Measurements from ENCODE around the gene HPS4.

The HPS4 gene

DNA sequence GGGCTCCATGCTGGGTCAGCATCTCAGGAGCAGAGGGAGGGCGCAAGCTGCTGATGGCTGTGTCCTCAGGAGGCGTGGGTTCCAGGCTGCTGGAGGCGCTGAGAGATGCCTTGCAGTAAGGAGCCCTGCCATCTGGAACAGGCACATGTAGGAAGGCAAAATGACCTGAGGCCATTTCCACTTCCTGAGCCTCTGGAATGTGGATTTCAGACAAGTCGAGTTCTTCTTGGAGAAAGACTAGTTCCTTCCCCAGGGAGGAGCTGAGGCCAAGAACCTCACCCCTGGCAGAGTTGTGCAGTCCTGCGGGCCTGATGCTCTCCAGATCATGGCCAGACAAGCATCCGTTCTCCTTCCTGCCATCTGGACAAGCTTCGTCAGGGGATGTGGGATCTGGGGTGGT, 19.3 kb downstream of the HPS4 start:
- DNase-seq (ENCODE audit: low spot score): no peak

DNA sequence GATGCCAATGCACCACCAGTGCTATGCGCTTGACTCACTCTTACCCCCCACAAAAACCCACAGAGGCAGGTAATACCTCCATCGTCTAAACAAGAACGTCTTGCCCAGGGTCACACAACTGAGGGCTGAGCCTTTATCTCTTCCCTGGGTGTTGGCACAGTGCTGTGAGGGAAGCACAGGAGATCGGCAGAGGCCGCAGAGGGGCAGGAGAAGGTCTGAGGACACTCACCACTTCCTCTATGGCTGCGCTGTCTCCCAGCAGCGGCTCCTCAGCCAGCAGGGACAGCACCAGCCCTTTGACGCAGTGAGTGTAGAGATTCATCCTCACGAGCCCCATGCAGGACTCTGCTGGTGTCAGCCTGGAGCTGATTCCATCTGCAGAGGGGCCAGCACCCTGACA, 19.9 kb downstream of the HPS4 start:
- DNase-seq (ENCODE audit: low spot score): no peak

DNA sequence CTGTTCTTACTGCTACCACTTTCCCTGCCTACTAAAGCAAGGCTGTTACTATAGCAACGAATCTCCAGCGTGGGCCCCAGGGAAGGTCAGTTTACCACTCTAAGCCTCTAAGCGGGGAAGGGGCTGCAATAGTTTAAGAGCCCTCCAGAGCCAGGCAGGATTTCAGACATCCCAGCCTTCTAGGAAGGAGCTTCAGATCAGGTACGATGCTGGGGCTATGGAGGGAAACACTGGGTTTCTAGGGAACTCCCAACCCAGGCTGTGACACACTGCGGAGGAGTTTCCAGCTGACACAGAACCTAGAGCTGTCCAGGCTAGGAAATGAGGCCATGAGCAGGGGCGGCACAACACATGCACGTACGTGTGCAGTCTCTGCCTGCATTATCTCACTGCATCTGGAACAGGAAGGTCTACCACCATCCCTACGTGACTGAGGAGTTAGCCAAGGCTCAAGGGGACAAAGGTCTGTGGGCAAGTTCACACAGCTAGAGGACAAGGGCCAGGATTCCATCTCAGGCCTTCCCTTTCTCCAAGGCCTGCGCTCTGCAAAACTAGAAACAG, 20.4 kb downstream of the HPS4 start:
- no peak for DNase-seq (ENCODE audit: low spot score)

DNA sequence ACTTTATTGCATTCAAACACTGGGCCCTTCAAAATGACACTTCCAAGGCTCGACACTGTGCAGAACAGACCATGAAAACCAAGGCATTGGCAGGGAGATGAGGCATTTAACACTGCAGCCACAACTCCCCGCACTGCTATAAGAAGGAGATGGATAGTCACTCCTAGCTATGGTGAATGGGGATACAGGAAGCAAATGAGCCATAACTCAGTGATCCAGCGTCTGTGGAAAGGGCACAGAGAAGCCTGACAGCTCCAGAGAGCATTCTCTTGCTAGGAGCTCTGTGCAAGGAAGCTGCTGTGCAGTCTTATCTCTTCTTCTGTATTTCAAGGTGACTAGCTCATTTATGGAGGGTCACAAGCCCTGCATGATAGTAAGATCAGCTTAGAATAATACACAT, 20.9 kb downstream of the HPS4 start:
- no peak for DNase-seq (ENCODE audit: low spot score)

DNA sequence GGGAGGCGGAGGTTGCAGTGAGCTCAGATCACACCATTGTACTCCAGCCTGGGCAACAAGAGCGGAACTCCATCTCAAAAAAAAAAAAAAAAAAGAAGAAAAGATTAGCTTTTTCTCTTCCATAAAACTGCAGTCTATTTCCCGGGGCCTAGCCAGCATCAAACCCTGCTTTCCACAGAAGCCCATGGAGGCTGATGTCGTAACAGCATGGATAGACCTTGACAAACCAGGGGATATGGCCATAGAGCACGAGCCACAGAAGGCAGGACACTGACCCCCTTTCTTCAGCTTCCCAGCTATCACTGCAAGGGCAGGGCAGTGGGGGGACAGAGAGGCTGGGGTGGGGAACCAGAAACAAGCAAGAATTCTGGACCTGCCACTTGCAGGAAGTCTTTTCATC, 21.5 kb downstream of the HPS4 start:
- no peak for DNase-seq (ENCODE audit: low spot score)

DNA sequence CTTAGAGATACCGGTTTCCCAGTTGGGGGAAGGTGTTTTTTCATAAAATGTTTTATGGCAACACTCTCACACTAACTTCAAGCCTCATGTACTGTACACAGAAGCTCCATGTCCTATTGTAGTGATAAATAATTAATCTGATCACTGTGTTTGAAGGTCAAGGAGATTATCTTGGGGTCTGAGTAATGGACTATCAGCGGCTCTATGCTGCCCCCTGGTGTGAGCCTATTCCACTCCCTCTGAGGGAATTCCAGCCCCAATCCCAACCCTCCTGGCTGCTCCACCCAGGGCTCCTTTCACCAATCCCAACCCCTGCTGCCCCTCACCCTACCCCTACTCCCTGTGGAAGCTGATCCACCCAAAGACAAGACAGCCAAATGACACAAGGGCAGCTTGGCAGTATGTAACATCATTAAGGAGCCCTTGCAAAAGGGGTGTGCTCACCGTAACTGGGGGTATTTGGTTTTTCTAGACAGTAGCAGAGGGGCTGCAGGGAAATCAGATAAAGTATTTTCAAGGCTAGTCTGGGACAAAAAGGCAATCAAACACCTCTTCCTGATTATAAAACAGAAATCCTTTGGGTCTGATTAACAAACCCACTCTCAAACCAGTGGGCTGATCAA, 22.3 kb downstream of the HPS4 start:
- peak; percentile 16 for DNase-seq (ENCODE audit: low spot score)

DNA sequence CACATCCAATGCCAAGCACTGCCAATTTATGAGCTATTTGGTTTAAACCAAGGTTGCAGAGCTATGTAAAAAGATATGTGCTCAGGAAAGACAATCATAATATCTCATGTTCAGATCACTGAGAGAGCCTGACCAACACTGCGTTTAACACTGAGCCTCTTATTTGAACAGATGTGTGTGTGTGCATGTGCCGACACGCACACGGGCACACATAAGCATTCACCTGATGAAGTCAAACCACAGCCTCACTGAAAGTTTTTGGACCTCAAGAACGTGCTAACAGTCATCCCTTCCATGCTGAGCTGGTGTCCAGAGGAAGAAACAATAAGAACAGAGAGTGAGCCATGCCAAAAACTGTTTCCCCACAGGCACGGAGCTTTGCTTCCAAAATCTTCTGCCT, 23.4 kb downstream of the HPS4 start:
- no peak for DNase-seq (ENCODE audit: low spot score)

DNA sequence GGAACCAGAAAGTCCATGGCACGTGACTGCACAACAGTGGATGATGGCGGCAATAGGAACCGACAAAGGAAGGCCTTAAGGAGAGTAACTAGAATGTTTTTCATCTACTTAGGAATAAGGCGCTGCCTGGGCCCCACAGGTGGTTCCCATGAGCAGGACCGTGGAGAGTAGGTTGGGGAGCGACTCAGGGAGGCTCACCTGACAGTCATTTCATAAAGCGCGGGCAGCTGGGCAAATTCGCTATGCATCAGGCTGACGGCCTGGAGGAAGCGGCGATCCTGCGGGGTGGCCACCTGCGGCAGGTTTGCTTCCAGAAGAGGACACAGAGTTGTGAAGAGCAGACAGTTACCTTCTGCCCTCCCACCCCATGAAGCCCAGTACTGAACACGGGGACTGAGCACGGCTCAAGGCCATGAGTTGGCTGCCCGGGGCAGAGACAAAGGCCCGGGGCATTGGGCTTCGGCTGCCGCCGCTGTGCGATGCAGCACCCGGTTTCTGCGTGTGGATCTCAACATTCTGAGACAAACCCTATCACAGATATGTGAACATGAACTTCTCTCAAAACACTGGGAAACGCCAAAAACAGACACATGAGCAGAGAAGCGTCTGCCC, 25.8 kb downstream of the HPS4 start:
- no peak for DNase-seq (ENCODE audit: low spot score)

DNA sequence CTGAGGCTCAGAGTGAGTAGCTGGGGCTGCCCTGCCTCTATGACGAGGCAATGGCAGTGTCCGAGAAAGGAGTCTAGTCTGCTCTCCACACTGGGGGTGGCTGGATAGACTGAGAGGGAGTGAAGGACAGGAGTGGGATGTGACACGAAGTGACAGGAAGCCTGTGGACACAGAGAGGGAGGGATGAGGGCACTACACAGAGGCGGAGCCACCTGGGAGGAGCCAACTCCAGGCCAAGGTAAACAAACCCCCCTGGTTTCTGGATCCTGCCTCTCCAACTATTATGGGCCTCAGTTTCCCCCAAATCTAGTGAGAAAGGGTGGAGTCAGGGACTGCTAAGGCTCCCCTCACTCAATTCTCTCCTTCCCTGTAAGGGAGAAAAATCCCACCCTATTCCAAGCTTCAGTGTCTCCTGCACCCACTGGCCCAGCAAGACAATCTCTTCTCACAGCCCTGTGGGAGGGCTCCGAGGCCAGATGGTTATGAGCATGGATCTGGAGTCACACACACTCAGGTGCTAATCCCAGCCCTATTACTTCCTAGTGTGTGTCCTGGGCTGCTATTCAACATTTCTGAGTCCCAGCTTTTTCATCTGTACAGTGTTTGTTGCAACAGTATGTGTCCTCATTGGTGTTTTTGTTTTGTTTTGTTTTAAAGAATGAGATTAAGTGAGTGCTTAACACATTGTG, 29.6 kb downstream of the HPS4 start:
- no peak for DNase-seq (ENCODE audit: low spot score)

DNA sequence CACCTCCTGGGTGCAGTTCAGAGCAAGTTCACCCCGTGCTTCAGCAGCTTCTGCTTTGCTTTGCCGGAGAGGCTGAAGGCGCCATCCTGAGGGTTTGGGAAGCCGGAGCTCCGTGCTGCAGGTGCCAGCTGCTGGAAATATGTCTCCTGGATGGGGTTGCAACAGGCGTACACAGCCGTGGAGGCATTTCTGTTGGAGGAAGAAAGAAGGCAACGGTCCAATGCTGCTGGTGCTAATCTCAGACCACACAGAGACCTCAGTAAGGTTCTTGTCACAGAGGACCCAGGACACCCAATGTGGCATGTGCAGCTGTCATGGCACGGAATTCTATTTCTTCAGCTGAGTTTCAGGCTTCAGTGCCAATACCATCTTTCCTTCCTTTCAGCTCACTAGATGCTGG, 30.4 kb downstream of the HPS4 start:
- no peak for DNase-seq (ENCODE audit: low spot score)

DNA sequence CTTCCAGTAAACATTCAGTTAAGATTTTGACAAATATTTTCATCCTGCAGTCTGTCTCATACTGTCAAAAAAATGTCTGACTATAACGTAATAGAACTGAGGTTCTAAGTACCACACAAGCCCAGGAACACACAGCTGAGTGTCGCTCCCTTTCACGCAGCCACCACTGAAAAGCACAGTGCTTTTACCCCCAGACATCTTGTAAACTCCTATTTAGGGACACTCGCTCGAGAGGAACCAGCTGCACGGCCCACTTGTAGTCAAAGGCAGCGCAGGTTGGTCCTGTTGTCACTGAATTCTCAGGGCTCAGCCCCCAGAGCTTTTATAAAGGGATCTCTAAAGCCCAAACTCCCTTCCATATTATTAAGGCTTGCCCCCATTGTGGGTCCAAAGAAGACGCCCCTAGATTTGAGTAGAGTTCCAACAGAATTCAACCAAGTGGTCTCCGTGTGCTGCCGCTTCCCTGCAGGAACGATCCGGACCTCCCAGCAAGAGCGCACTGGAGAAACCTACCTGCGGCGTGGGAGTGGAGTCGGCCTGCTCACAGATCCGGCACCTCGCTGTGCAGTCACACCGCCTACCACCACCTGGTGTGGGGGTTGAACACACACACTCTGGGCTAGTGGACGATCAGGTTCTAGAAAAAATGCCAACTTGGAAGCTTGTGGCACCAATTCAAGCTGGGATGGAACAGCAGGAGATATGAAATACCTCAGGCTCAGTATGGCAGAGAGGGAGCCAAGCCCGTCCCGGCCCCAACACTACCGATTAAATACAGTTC, 31.2 kb downstream of the HPS4 start:
- no peak for DNase-seq (ENCODE audit: low spot score)

DNA sequence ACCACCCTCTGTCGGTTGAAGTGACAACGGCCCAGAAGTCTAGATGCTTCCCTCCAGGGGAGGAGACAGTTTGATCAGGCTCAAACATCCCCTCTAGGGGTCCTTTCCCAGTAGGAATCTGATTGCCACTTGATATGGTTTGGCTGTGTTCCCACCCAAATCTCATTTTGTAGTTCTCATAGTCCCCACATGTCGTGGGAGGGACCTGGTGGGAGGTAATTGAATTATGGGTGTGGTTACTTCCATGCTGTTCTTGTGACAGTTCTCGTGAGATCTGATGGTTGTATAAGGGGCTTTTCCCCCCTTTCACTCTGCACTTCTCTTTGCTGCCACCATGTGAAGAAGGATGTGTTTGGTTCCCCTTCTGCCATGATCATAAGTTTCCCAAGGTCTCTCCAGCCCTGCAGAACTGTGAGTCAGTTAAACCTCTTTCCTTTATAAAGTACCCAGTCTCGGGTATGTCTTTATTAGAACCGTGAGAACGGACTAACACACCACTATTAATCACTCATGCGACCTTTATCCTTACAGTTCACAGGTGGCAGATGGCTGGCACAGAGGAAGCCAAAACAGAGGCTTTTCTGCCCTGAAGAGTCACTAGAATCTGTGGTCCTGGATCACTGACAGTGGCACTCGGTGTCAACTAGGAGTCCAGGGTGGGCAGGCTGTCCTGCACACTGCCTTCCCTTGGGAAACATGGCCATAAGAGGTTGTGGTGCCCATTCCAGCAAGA, 33.0 kb downstream of the HPS4 start:
- DNase-seq (ENCODE audit: low spot score): no peak

DNA sequence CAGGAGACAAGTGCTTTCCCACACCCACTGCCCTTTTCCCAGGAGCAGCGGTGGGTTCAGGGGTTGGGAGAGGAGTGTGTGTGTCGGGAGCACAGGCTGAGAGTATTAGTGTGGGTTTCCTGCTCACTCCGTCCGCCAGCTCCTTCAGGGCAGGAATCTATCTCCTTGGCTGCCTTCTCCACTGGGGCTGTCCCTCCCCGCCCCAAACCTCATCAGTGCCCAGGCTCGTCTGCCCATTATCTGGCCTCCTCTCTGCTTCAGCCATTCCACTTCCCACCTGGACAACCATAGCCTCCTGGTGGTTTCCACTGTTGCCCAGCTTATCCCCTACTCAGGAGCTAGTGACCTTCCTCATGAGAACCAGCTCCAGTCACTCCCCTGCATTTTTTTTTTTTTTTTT, 34.6 kb downstream of the HPS4 start:
- no peak for DNase-seq (ENCODE audit: low spot score)

DNA sequence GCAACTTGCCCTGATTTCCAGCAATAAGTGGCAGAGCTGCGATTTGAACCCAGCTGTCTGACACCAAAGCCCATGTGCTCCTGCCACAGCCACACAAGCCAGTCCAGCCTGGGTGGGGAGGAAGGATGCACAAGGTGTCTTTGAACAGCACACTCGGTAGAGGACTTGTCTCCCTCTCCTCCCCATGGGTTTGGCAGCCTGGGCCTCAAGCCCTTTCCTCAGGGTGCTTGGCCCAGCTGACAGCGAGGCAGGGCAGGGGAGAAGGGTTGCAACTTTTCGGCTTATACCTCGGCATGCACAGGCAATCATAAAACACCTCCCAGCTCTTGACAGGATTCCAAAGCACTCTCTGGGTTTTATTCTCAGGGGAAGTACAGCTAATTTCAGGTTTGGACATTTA, 35.2 kb downstream of the HPS4 start:
- DNase-seq (ENCODE audit: low spot score): no peak

DNA sequence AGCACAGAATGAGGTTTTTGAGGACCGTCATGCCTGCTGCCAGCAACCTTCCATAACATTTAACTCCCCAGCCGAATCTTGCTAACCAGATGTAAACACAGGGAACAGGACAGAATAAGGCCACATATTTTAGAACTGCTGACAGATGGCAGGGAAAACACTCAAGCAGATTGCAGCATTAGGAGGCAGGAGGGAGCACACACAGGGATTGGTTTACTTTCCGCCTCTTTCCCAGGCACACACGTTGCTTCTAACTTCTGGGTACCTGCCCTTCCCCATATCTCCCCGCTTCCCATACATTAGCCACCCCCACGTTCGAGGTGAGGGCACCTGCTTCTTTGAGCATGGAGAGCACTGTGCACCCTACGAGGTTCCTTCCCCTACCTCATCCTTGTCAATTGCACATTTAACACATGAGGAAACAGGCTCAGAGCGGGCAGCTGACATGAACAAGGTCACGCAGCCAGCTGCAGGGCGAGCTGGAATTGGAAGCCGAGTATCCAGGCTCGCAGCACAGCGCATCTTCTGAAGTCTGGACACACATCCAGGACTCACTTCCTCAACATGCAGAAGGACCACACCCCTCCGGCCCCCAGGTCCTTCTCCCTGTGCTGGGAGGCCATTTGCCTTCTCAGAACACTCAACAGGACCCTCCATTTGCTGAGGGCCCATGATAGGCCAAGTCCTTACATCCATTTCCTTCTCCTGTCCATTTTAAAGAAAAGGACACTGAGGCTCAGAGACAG, 35.8 kb downstream of the HPS4 start:
- no peak for DNase-seq (ENCODE audit: low spot score)

DNA sequence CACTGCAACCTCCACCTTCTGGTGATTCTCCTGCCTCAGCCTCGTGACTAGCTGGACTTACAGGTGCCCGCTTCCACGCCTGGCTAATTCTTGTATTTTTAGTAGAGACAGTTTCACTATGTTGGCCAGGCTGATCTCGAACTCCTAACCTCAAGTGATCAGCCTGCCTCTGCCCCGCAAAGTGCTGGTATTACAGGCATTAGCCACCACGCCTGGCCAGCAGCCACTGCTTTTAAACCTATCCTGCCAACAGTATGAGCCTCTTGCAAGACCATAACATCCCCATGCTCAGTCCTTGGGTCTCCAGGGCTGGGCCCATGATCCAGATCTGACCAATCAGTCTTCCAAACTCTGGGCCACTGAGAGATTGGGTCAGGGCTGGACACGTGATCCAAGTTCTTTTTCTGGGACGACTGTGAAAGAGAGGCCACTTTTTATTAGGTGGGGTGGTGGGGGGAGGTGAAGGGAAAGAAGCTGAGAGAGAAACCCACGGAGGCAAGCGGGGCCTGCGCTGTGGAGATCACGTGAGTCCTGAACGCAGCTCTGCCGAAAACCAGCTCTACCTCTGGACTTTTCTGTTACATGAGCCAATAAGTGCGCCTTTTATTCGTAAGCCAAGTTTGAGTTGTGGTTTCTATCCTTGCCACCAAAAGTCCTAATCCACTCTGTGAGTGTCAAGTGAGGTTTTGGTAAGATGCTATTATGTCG, 36.6 kb downstream of the HPS4 start:
- no peak for DNase-seq (ENCODE audit: low spot score)

DNA sequence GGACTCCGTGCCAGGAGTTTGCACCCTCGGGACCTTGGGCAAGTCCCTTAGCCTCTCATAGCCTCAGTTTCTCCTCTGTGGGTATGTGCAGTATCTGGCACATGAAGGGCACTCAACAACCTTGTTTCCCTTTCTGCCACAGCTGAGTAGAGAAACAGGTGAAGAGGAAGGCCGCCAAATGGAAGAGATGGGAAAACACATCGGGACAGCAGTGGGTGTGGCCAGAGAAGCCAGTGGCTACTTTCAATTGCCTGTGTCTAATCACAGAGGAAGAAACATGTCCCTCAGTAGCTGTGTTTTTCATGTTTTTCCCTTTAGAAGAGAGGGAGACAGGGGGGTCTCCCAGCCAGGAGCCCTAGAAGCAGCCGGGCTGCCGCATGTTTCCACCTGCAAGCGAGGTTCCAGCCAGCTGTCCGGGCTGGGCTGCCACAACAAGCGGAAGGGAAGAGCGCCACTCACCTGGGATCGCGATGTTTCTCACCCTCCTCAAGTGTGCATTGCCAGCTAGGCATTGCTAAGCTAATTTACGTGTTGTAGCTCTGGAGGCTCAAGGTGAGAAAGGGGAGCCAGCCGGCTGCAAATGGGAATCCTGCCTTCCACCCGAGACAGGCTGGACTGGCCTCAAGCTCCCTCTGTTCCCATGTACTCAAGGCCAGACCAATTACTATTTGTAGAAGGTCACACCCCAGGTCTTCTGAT, 37.9 kb downstream of the HPS4 start:
- DNase-seq (ENCODE audit: low spot score): no peak

DNA sequence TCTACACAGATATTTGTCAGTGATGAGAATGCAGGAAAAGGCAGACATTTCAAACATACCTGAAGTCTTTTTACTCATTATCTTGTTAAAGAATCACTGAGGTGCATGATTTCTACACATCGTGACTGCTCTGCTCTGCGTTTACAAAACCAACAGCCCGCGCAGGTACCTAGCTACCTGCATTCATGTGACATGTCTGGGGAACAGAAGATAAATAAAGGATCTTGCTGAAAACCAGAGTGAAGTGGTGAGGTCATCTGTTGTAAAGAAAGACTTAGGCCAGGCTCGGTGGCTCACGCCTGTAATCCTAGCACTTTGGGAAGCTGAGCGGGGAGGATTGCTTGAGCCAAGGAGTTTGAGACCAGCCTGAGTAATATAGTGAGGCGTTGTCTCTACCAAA, 38.8 kb downstream of the HPS4 start:
- no peak for DNase-seq (ENCODE audit: low spot score)

DNA sequence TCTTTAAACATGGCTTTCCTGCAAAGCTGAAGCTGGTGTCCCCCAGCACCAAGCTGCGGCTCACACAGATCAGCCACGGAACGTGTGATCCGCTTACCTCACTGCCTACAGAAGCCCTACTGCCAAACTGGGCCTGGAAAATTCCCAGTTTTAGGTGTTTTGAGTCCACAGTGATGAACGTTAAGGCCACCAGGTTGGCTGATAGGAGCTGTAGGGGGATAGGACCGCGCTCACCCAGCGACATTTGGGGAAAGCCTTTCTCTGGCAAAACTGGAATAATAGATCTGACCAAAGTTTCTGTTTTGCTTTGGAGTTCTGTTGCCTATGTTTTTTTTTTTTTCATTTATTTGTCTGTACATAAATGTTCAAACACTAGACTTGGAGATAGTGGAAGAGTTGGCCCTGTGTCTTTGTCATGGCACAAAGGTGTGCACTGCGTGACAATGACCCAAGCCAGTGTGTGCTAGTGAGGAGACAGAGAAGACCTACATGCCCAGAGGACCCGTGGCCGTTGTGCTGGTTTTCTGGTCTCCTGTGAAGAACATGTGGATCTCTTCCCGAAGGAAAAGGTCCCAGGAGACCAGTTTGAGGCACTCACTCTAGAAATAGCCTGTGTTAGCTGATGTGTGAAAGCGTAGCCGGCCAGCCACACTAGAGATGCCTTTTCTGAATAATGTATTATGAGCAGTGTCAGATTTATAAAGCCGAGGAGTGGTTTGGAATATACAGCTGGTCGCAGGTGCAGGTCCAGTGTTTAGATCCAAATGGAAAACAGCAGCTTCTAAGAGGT, 39.5 kb downstream of the HPS4 start:
- DNase-seq (ENCODE audit: low spot score): no peak

All from globus pallidus (tissue), 1 donor.